GM13977 (cell line): Measurements from ENCODE around the gene FTO.

Experiments
- DNase-seq: peaks from one replicate; pipeline ENCODE4 v3.0.0; 2012; ENCODE audit warnings: low spot score
- in situ Hi-C: fragments of 300-500 bp; cut with MboI; formaldehyde crosslinking; loops from one replicate; pipeline ENCODE4 v1.12.0; 2022; ENCODE audit warnings: low sequenced_read_pairs, low pct_unique_long_range_greater_than_20kb, mixed read lengths, inconsistent platforms; ENCODE audit not compliant: unreplicated experiment
- TF ChIP-seq, protein P1 (sequence below): IDR thresholded peaks from 2 replicates; pipeline ENCODE4 v1.5.1; 2012; ENCODE audit warnings: mild to moderate bottlenecking, control low read depth; ENCODE audit not compliant: insufficient read depth; ENCODE audit errors: extremely low read depth, missing control alignments

Gene FTO

GRCh38 chr16:53832896-53833544 is 129.1 kb downstream of the FTO start:
- in situ Hi-C loops, result no loop called here
- TF ChIP-seq, protein P1, sequence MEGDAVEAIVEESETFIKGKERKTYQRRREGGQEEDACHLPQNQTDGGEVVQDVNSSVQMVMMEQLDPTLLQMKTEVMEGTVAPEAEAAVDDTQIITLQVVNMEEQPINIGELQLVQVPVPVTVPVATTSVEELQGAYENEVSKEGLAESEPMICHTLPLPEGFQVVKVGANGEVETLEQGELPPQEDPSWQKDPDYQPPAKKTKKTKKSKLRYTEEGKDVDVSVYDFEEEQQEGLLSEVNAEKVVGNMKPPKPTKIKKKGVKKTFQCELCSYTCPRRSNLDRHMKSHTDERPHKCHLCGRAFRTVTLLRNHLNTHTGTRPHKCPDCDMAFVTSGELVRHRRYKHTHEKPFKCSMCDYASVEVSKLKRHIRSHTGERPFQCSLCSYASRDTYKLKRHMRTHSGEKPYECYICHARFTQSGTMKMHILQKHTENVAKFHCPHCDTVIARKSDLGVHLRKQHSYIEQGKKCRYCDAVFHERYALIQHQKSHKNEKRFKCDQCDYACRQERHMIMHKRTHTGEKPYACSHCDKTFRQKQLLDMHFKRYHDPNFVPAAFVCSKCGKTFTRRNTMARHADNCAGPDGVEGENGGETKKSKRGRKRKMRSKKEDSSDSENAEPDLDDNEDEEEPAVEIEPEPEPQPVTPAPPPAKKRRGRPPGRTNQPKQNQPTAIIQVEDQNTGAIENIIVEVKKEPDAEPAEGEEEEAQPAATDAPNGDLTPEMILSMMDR, result no peak
- no peak for DNase-seq

DNA sequence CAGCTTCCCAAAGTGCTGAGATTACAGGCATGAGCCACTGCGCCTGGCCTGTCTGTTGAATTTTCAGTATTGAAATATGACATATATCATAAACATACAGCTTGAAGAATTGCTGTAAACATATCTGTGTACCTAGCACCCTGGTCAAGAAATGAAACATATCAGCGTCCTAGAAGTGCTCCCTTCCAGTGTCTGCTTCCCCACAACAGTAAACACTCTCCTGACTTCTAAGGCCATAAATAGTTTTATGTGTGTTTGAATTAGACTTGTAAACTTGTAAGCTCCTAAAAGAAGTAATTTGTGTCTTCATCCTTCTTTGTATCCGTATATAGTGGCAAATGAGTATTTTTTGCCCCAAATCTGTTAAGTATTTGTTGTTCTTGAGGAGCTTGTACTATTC is 132.2 kb downstream of the FTO start:
- TF ChIP-seq, protein P1, result no peak
- in situ Hi-C loops, result no loop called here
- DNase-seq, result no peak

- DNase-seq, result no peak
- TF ChIP-seq, protein P1, result no peak
- in situ Hi-C loops, result no loop called here
Observed at GRCh38 chr16:53836680-53837079, 132.7 kb downstream of the FTO start.

DNA sequence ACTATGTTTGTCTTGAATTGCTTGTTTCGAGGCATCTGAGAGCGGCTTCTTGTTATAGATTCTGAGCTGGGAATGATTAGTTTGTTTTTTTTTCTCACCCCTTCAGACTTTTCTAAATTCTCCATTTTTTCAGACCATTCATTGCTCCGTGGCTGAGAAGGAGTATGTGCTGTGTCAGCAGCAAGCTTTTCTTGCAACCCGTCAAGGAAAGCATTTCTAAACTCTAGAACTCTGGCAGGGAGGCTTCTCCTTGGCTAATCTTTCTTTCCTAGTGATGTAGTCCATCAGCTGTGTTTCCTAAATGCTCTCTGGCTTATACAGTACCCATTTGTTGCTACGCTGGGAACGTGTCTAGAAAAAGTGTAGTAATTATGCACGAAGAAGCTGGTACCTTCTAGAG is 133.5 kb downstream of the FTO start:
- no peak for DNase-seq
- in situ Hi-C loops, result no loop called here
- TF ChIP-seq, protein P1, result no peak

- no peak for DNase-seq
- in situ Hi-C loops, result no loop called here
- TF ChIP-seq, protein P1, result no peak
Observed at GRCh38 chr16:53839150-53839549, 135.2 kb downstream of the FTO start.

GRCh38 chr16:53840456-53840855 is 136.5 kb downstream of the FTO start:
- TF ChIP-seq, protein P1, result no peak
- no peak for DNase-seq
- in situ Hi-C loops, result no loop called here
